GM19455 (cell line): ENCODE results near the gene AHCYL1.
A peak's percentile ranks its signal among the peaks of the same experiment; 100 is the strongest.
"Not testable (repeated sequence)": the region's sequence is repeated elsewhere in the genome, so short reads cannot be mapped to it uniquely, and the experiment has no call there.

Experiments used
- ATAC-seq: cut with Tn5 transposase; IDR thresholded peaks from one replicate; pipeline ENCODE4 v1.9.1; 2021; ENCODE audit not compliant: unreplicated experiment

AHCYL1 gene

DNA sequence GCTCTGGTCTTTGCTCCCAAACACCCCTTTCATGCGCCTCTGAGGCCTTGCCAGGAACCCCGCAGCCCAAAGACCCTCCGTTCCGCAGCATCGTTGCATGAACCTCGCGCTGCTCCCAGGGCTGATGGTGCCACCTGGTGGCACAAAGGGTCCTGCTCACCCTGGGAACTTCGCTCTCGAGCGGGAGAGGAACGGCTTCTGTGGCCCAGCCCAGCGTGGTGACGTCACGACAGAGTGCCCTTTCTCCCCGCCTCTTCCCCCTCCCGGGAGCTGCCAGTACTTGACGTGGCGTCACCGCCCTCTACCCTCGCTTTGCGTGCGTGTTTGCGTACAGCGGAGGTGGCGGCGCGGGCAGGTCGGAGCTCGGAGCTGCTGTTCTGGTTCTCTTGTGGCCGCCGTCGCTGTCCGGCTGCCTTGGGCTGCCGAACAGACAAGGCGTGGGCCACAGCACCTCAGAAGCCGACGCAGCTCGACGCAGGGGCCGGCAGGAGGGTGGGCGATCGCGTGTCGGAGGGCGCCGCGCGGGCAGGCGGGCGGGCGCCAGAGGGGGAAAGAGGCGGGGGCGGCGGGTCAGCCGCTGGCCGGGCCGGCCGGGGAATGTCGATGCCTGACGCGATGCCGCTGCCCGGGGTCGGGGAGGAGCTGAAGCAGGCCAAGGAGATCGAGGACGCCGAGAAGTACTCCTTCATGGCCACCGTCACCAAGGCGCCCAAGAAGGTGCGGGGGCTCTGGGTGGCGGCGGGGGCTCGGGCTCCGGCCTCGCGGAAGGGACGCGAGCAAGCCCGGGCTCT, at the start of gene AHCYL1:
AHCYL1 (plus strand) TSS at position 310 of the 791 bp plus-strand sequence; CDS start at position 598, 288 bp downstream.
- peak; percentile 98 for ATAC-seq

DNA sequence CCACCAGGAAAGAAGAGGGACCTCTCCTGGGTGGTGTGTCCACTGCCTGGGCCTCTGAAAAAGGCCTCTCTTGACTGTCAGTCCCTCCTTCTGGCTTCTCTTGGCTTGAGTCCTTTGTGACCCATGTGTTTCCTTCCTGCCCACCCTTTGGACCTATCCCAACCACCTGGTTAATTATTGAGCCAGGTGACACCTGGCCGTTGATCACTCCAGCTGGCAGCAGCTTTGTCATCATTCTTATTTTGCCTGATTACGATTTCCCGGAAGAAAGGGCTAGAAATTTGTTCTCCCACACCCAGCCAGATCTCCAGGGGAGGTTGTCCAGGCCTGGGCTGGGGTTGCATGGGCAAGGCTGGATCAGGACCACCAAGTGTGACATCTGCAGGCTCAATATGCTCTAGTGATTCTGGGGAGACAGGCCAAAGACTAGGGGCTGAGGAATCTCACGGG, 49.1 kb upstream of the AHCYL1 start:
- ATAC-seq, result no peak

- ATAC-seq, result no peak
Measured at GRCh38 chr1:109937738-109938137, 46.8 kb upstream of the AHCYL1 start.

GRCh38 chr1:109938556-109938955, 46.0 kb upstream of the AHCYL1 start:
- ATAC-seq, result no peak

DNA sequence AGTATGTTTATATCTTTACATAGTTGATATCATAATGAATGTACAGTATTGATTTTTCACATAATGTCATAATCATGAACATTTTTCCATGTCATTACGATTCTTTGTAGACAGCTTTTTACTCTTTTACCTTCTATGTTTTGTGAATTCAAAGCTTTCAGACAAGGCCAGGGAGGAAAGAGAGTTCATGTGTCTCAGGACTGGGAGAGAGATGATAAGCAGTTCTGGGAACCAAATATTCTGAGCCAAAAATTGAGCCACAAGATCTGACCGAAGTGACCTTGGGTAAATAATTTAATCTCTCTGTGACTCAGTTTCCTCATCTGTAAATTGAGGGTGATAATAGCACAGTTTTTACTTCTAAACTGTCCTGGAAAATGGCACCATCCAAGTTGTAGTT, 42.1 kb upstream of the AHCYL1 start:
- ATAC-seq, result no peak

DNA sequence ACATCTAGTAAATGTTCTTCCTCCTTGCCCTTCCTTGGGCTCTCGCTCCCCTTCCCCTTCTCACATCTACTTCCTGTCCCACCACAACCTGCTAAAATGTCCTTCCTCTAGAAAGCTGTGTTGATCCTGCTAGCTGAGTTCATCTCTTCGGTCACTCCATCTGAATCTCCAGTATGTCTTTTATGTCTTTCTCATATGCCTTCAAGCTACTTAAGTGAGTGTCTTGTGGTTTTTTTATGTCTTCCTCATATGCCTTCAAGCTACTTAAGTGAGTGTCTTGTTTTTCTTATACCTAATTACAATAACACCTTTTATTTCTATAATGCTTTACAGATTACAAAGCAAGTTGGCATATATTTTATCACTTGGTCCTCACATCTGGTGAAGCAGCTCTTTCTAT, 40.0 kb upstream of the AHCYL1 start:
- ATAC-seq, result no peak

GRCh38 chr1:109946511-109946910, 38.1 kb upstream of the AHCYL1 start:
- ATAC-seq, result no peak

DNA sequence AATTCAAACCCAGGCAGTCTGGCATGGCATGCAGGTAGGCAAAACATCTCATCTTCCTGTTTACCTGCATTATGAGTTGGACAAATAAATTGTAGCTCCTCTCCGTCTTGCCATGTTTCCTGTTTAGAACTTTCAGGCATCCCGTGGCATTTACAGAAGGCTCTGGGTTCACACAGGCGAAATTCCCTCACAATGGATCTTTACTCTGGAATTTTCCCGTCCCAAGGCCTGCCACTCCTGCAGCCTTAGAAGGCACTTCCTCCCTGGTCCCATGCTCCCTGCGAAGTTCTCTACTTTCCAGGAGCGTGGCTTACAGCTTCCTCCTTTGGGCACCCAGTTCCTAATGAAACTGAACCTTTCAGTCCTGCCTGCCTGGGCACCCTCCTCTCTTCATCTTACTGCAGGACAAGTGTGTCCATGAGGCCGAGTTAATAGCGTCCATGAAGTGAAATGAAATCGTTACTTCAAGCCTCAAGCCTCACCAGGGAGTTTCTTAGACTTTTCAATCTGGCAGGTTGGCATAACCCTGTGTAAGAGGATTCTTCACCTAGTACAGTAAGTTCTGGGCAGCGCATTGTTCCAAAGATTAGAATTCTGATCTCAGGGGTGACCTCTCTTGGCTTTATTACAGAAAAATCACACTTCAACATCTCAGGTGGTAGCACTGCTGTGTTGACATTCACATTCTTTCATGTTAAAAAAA, 36.8 kb upstream of the AHCYL1 start:
- ATAC-seq, result no peak

DNA sequence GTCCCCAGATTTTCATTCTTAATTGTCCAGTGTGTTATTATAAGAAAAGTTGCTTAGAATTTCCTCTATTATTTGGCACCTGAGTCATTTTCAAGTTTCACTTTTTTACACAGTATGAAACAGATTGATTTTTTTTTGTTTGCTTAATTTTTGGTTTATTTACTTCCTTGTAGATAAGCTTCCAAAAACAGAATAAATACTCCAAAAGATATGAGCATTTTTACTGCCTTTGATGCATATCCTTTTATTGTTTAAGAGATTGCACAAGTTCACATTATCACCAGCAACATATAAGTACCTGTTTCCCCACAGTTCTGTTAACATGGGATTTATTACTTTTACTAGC, 36.3 kb upstream of the AHCYL1 start:
- no peak for ATAC-seq

- no peak for ATAC-seq
Measured at GRCh38 chr1:109950038-109950437, 34.5 kb upstream of the AHCYL1 start.

DNA sequence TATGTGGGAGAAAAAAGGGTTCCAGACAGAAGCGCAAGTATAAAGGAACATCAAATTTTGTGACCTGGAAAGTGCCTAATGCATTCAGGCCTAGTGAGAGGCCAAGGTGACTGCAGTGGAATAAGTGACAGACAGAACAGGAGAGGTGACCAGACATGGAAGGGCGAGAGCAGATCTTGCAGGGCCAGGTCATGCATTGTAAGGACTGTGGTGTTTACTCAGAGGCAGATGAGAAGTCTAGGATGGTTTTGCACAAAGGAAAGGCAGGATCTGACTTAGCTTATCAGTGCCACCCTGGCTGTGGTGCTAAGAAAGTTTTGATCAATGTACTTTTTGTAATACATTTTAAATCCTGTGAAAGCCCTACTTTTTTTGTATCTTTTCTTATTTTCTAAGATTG, 34.1 kb upstream of the AHCYL1 start:
- no peak for ATAC-seq

- not testable (repeated sequence) for ATAC-seq
Measured at GRCh38 chr1:109951501-109951900, 33.1 kb upstream of the AHCYL1 start.

DNA sequence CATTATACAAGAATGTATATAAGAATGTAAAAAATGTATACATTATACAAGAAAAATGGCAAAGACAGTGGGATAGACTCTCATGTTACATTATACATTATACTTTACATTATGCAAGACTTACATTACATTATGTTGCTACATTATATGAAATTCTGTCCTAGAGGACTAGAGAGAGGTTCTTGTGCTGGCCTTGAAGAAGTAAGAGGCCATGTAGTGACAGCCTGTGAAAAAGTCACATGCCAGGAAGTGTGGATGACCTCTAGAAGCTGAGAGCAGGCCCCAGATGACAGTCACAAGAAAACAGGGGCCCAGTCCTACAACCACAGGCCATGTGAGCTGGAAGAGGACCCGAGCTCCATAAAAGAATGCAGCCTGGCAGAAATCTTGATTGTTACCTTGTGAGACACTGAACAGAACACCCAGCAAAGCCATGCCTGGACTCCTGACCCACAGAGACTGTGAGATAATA, 30.5 kb upstream of the AHCYL1 start:
- ATAC-seq, result no peak

- ATAC-seq, result no peak
Measured at GRCh38 chr1:109959632-109959973, 25.0 kb upstream of the AHCYL1 start.

DNA sequence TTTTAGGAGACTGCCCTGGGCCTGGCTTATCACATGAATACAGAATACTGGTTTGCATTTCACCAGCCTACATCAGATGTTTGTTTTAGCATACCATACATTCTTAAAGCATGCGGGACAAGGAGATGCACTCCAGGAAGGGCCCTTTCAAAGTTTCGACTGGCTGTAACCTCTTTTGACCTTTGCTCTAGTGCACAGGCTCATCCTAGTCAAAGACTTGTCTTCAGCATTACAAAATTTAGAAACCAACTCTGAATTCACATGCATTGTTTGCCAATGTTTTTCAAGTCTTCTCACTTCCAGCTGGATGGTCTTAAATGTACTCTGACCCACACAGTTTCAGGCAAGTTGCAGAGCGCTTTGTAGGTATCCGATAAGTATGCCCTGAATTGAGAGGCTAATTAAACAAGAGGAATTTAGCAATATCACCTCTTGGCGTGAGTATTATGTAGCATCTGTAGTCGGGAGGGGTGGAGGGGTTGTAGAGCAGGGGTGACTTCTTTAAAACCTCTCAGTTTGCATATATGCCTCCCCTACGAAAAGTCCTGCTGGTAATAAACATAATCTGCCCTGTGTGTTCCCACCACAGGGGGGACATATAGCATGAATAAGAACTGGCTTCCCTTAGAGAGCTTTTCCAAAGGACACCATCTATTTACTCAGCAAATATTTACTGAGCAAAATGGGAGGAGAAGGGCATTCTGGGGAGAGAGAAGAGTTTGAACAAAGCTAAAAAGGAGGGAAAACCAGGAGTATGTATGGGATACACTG, 24.4 kb upstream of the AHCYL1 start:
- no peak for ATAC-seq

GRCh38 chr1:109960745-109961094, 23.8 kb upstream of the AHCYL1 start:
- ATAC-seq, result no peak

- no peak for ATAC-seq
Measured at GRCh38 chr1:109963864-109964263, 20.7 kb upstream of the AHCYL1 start.

DNA sequence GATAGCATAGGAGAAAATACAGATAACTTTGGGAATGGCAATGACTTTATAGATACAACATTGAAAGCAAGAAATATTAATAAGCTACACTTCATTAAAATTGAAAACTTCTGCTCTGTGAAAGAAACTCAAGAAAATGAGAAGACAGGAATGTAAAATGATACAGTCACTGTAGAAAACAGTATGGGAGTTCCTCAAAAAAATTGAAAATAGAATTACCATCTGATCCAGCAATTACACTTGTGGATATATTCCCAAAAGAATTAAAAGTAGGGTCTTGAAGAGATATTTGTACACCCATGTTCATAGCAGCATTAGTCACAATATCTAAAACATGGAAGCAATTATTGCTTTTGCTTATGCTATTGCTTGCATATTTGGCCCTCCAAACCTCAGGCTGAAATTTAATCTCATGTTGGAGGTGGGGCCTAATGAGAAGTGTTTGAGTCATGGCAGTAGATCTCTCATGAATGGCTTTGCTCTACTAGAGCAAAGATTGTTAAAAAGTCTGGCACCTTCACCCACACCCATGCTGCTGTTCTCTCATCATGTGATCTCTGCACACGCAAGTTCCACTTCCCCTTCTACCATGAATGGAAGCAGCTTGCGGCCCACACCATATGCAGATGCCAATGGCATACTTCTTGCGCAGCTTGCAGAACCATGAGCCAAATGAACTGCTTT, 15.3 kb upstream of the AHCYL1 start:
- ATAC-seq, result no peak

DNA sequence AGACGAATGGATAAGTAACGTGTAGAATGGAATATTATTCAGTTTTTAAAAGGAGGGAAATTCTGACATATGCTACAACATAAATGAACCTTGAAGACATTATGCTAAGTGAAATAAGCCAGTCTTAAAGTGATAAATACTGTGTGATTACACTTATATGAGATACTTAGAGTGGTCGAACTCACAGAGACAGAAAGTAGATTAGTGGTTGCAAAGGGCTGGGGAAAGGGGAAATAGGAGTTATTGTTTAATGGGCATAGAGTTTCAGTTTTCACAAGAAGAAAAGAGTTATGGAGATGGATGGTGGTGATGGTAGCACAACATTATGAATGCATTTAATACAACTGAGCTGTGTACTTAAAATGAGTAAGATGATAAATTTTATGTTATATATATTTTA, 14.7 kb upstream of the AHCYL1 start:
- ATAC-seq, result no peak

DNA sequence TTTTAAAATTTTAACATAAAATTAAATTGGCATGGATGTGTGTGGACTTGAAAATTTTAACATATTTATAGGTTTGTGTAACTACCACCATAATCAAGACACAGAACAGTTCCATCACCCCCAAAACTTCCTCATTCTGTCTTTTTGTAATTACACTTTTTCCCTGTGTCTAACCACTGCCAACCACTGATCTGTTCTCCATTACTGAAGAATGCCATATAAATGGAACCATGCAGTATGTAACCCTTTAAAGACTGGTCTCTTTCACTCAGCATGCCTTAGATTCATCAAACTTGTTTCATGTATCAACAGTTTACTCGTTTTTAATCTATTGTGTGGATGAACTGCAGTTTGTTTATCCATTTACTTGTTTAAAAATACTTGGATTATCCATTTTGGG, 13.0 kb upstream of the AHCYL1 start:
- no peak for ATAC-seq

DNA sequence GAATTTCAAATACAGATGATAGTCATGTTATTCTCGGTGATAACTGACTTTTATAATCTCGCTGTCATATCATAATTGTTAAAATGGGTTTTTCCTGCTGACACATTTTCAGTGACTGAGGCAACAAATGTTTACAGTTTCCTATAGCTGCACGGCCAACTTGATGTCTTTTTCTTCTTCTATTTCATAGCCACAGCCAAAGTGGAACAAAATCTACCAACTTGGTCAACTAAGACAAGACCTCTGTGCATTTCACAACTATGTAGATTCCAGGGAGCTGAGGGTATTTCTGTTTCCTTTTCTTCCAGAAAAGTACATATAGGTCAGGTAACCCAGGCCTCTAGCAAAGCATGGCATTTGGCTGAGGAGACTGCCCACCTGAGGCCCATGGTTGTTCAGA, 10.4 kb upstream of the AHCYL1 start:
- ATAC-seq, result no peak
